ENCODE data around the gene IL1RAPL1. TPM values are rescaled to one million over a fixed set of nuclear protein-coding genes. Genes with fewer than 3 reads are reported as not detected.

The IL1RAPL1 gene
- total and polyA plus RNA-seq, 2 experiments from 2014 or later, result 0.18 to 0.49 TPM

DNA sequence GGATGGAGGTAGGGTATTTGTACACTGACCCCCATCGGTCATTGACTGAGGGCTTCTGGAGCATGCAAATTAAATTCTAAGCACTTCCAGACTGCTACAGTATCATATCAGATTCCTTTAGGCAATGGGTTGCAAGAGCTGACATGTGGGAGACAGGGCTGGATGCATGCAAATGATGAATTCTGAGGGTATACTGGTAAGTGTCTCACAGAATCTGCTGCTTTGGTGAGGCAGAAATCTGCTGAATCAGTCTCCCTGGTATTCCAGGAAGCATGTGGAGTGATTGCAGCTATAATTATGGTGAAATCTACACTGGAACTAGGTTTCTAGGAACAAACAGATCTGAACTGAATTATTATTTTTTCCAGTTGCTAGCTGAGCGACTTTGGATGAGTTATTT lies 943.3 kb downstream of the IL1RAPL1 start:
- H3K79me2 ChIP-seq (replicated peaks; ENCODE audit: insufficient read depth), result no peaks in the 10 kb centered on the region
- no peaks in the 10 kb centered on the region for H3K36me3 Mint-ChIP-seq (ENCODE audit: low read depth)
- H3K27ac ChIP-seq (ENCODE audit: low read depth), result no peak overlapping the region
- no peaks in the 10 kb centered on the region for H3K36me3 ChIP-seq (ENCODE audit: insufficient read depth)
- no peak overlapping the region for H3K4me2 ChIP-seq
- H3K4me1 ChIP-seq (ENCODE audit: insufficient read depth), result no peaks in the 10 kb centered on the region
- no peak for ATAC-seq
- H3K27me3 ChIP-seq (ENCODE audit: insufficient read depth), result no peaks in the 10 kb centered on the region
- no peaks in the 10 kb centered on the region for H3K9me3 Mint-ChIP-seq
- H3K4me3 Mint-ChIP-seq, result no peak overlapping the region
- no peaks in the 10 kb centered on the region for H4K20me1 ChIP-seq (replicated peaks; ENCODE audit: insufficient read depth)
- H2AFZ ChIP-seq, result no peak overlapping the region
- H3K4me1 Mint-ChIP-seq, result no peaks in the 10 kb centered on the region
- no peak overlapping the region for H3K27ac Mint-ChIP-seq
- no peaks in the 10 kb centered on the region for H3K9me2 ChIP-seq (ENCODE audit: insufficient read depth)
- H3K4me3 ChIP-seq, result no peak overlapping the region
- no peaks in the 10 kb centered on the region for H3F3A ChIP-seq (replicated peaks; ENCODE audit: low read depth)
- TF ChIP-seq, protein P1, sequence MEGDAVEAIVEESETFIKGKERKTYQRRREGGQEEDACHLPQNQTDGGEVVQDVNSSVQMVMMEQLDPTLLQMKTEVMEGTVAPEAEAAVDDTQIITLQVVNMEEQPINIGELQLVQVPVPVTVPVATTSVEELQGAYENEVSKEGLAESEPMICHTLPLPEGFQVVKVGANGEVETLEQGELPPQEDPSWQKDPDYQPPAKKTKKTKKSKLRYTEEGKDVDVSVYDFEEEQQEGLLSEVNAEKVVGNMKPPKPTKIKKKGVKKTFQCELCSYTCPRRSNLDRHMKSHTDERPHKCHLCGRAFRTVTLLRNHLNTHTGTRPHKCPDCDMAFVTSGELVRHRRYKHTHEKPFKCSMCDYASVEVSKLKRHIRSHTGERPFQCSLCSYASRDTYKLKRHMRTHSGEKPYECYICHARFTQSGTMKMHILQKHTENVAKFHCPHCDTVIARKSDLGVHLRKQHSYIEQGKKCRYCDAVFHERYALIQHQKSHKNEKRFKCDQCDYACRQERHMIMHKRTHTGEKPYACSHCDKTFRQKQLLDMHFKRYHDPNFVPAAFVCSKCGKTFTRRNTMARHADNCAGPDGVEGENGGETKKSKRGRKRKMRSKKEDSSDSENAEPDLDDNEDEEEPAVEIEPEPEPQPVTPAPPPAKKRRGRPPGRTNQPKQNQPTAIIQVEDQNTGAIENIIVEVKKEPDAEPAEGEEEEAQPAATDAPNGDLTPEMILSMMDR (conservative IDR thresholded peaks at IDR 0.05; ENCODE audit: low read depth in 2 of 2), result no peak
- TF ChIP-seq, protein P2, sequence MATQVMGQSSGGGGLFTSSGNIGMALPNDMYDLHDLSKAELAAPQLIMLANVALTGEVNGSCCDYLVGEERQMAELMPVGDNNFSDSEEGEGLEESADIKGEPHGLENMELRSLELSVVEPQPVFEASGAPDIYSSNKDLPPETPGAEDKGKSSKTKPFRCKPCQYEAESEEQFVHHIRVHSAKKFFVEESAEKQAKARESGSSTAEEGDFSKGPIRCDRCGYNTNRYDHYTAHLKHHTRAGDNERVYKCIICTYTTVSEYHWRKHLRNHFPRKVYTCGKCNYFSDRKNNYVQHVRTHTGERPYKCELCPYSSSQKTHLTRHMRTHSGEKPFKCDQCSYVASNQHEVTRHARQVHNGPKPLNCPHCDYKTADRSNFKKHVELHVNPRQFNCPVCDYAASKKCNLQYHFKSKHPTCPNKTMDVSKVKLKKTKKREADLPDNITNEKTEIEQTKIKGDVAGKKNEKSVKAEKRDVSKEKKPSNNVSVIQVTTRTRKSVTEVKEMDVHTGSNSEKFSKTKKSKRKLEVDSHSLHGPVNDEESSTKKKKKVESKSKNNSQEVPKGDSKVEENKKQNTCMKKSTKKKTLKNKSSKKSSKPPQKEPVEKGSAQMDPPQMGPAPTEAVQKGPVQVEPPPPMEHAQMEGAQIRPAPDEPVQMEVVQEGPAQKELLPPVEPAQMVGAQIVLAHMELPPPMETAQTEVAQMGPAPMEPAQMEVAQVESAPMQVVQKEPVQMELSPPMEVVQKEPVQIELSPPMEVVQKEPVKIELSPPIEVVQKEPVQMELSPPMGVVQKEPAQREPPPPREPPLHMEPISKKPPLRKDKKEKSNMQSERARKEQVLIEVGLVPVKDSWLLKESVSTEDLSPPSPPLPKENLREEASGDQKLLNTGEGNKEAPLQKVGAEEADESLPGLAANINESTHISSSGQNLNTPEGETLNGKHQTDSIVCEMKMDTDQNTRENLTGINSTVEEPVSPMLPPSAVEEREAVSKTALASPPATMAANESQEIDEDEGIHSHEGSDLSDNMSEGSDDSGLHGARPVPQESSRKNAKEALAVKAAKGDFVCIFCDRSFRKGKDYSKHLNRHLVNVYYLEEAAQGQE (IDR thresholded peaks at IDR 0.05; ENCODE audit: unreplicated experiment), result no peak
- TF ChIP-seq ZNF114 (CRISPR knock-in tag; IDR thresholded peaks at IDR 0.05) (no peak), EZH2phosphoT487 (IDR thresholded peaks at IDR 0.05; ENCODE audit: unreplicated experiment) (no peak), EZH2 (IDR thresholded peaks at IDR 0.05; ENCODE audit: low read depth, unreplicated experiment) (no peak), NANOG (IDR thresholded peaks at IDR 0.05; ENCODE audit: borderline replicate concordance) (no peak), JUNB (IDR thresholded peaks at IDR 0.05; ENCODE audit: unreplicated experiment) (no peak), STAT1 (IDR thresholded peaks at IDR 0.05; ENCODE audit: unreplicated experiment) (no peak), ZNF331 (CRISPR knock-in tag; IDR thresholded peaks at IDR 0.05; ENCODE audit: low read depth) (no peak), POLR2AphosphoS5 (IDR thresholded peaks at IDR 0.05; ENCODE audit: low read depth) (no peak), CREB1 (CRISPR knock-in tag; IDR thresholded peaks at IDR 0.05; ENCODE audit: low read depth) (no peak)
- TF ChIP-seq, protein P3, sequence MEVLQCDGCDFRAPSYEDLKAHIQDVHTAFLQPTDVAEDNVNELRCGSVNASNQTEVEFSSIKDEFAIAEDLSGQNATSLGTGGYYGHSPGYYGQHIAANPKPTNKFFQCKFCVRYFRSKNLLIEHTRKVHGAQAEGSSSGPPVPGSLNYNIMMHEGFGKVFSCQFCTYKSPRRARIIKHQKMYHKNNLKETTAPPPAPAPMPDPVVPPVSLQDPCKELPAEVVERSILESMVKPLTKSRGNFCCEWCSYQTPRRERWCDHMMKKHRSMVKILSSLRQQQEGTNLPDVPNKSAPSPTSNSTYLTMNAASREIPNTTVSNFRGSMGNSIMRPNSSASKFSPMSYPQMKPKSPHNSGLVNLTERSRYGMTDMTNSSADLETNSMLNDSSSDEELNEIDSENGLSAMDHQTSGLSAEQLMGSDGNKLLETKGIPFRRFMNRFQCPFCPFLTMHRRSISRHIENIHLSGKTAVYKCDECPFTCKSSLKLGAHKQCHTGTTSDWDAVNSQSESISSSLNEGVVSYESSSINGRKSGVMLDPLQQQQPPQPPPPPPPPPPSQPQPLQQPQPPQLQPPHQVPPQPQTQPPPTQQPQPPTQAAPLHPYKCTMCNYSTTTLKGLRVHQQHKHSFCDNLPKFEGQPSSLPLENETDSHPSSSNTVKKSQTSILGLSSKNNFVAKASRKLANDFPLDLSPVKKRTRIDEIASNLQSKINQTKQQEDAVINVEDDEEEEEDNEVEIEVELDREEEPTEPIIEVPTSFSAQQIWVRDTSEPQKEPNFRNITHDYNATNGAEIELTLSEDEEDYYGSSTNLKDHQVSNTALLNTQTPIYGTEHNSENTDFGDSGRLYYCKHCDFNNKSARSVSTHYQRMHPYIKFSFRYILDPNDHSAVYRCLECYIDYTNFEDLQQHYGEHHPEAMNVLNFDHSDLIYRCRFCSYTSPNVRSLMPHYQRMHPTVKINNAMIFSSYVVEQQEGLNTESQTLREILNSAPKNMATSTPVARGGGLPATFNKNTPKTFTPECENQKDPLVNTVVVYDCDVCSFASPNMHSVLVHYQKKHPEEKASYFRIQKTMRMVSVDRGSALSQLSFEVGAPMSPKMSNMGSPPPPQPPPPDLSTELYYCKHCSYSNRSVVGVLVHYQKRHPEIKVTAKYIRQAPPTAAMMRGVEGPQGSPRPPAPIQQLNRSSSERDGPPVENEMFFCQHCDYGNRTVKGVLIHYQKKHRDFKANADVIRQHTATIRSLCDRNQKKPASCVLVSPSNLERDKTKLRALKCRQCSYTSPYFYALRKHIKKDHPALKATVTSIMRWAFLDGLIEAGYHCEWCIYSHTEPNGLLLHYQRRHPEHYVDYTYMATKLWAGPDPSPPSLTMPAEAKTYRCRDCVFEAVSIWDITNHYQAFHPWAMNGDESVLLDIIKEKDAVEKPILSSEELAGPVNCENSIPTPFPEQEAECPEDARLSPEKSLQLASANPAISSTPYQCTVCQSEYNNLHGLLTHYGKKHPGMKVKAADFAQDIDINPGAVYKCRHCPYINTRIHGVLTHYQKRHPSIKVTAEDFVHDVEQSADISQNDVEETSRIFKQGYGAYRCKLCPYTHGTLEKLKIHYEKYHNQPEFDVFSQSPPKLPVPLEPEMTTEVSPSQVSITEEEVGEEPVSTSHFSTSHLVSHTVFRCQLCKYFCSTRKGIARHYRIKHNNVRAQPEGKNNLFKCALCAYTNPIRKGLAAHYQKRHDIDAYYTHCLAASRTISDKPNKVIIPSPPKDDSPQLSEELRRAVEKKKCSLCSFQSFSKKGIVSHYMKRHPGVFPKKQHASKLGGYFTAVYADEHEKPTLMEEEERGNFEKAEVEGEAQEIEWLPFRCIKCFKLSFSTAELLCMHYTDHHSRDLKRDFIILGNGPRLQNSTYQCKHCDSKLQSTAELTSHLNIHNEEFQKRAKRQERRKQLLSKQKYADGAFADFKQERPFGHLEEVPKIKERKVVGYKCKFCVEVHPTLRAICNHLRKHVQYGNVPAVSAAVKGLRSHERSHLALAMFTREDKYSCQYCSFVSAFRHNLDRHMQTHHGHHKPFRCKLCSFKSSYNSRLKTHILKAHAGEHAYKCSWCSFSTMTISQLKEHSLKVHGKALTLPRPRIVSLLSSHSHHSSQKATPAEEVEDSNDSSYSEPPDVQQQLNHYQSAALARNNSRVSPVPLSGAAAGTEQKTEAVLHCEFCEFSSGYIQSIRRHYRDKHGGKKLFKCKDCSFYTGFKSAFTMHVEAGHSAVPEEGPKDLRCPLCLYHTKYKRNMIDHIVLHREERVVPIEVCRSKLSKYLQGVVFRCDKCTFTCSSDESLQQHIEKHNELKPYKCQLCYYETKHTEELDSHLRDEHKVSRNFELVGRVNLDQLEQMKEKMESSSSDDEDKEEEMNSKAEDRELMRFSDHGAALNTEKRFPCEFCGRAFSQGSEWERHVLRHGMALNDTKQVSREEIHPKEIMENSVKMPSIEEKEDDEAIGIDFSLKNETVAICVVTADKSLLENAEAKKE (CRISPR knock-in tag; IDR thresholded peaks at IDR 0.05), result no peak
- TF ChIP-seq, protein P4, sequence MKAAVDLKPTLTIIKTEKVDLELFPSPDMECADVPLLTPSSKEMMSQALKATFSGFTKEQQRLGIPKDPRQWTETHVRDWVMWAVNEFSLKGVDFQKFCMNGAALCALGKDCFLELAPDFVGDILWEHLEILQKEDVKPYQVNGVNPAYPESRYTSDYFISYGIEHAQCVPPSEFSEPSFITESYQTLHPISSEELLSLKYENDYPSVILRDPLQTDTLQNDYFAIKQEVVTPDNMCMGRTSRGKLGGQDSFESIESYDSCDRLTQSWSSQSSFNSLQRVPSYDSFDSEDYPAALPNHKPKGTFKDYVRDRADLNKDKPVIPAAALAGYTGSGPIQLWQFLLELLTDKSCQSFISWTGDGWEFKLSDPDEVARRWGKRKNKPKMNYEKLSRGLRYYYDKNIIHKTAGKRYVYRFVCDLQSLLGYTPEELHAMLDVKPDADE (IDR thresholded peaks at IDR 0.05), result no peak
- H3K27me3 Mint-ChIP-seq (ENCODE audit: insufficient read depth, low read depth, poor library complexity), result no peaks in the 10 kb centered on the region
- no peak for DNase-seq (ENCODE audit: low spot score)

All from GM23338 (cell line).